ENCODE measurements around the gene ITGA2.

The ITGA2 gene

GRCh38 chr5:53071738-53072137 is 82.6 kb downstream of the ITGA2 start:
- no peaks in the 10 kb centered on the region for H3K79me2 ChIP-seq (ENCODE audit: control insufficient read depth, insufficient read depth, low read length, poor library complexity)
- WGBS (ENCODE audit: extremely low coverage, insufficient coverage, insufficient read length): no CpG with 5 or more reads among the region's 2 CpGs
- no peaks in the 10 kb centered on the region for H3K27me3 ChIP-seq (ENCODE audit: insufficient read depth, low read length)
- no peak overlapping the region for H3K4me3 ChIP-seq (ENCODE audit: low read depth, low read length)
- no peak overlapping the region for H3K4me2 ChIP-seq (ENCODE audit: low read length)
- no peak overlapping the region for H2AFZ ChIP-seq (ENCODE audit: insufficient read depth, low read length, poor library complexity)
- H2AK5ac ChIP-seq (ENCODE audit: low read length): no peak overlapping the region
- DNase-seq: no peak
- H2BK120ac ChIP-seq (ENCODE audit: insufficient read depth, low read length, poor library complexity): no peak overlapping the region
- H4K12ac ChIP-seq (ENCODE audit: low read depth, low read length): no peak overlapping the region
- no peak overlapping the region for H4K91ac ChIP-seq (ENCODE audit: low read depth, low read length)
- no peak overlapping the region for H3K27ac ChIP-seq (ENCODE audit: low read depth, low read length)
- no peaks in the 10 kb centered on the region for H3K9me3 ChIP-seq (ENCODE audit: insufficient read depth, low read depth, low read length)
- no peak overlapping the region for H2BK12ac ChIP-seq (ENCODE audit: low read length)
- H3K14ac ChIP-seq (ENCODE audit: low read length): no peak overlapping the region
- no peaks in the 10 kb centered on the region for H3K79me1 ChIP-seq (ENCODE audit: low read length)
- H3K9ac ChIP-seq (ENCODE audit: low read length): no peak overlapping the region
- H3K4me1 ChIP-seq (ENCODE audit: control insufficient read depth in 1 of 2, insufficient read depth in 2 of 2, low read length in 2 of 2): no peaks in the 10 kb centered on the region
- no peak overlapping the region for H2BK5ac ChIP-seq (ENCODE audit: low read depth, low read length, poor library complexity)
- peaks cover 4 to 15% of the 10 kb centered on the region in 2 experiments for H3K36me3 ChIP-seq (ENCODE audit: control insufficient read depth in 1 of 2, insufficient read depth in 2 of 2, low read length in 2 of 2)
- no peak overlapping the region for H3K18ac ChIP-seq (ENCODE audit: low read length)
- no peak overlapping the region for H3K4ac ChIP-seq (ENCODE audit: low read depth, low read length)
- H3K23ac ChIP-seq (ENCODE audit: low read length): no peak overlapping the region
- H4K8ac ChIP-seq (ENCODE audit: low read depth, low read length): no peak overlapping the region

- Histone ChIP-seq H3K4me1 (ENCODE audit: control insufficient read depth in 1 of 2, insufficient read depth in 2 of 2, low read length in 2 of 2) (no peaks in the 10 kb centered on the region), H2AK5ac (ENCODE audit: low read length) (no peak overlapping the region), H3K23ac (ENCODE audit: low read length) (no peak overlapping the region), H4K8ac (ENCODE audit: low read depth, low read length) (no peak overlapping the region), H3K4ac (ENCODE audit: low read depth, low read length) (no peak overlapping the region), H3K14ac (ENCODE audit: low read length) (no peak overlapping the region), H3K9ac (ENCODE audit: low read length) (no peak overlapping the region), H3K4me2 (ENCODE audit: low read length) (no peak overlapping the region), H2BK5ac (ENCODE audit: low read depth, low read length, poor library complexity) (no peak overlapping the region), H4K91ac (ENCODE audit: low read depth, low read length) (no peak overlapping the region), H2BK120ac (ENCODE audit: insufficient read depth, low read length, poor library complexity) (no peak overlapping the region), H3K36me3 (ENCODE audit: control insufficient read depth in 1 of 2, insufficient read depth in 2 of 2, low read length in 2 of 2) (peaks cover 4 to 15% of the 10 kb centered on the region in 2 experiments), H3K9me3 (ENCODE audit: insufficient read depth, low read depth, low read length) (no peaks in the 10 kb centered on the region), H3K18ac (ENCODE audit: low read length) (no peak overlapping the region), H3K27me3 (ENCODE audit: insufficient read depth, low read length) (no peaks in the 10 kb centered on the region), H3K4me3 (ENCODE audit: low read depth, low read length) (no peak overlapping the region), H2BK12ac (ENCODE audit: low read length) (no peak overlapping the region), H3K79me2 (ENCODE audit: control insufficient read depth, insufficient read depth, low read length, poor library complexity) (no peaks in the 10 kb centered on the region), H2AFZ (ENCODE audit: insufficient read depth, low read length, poor library complexity) (no peak overlapping the region), H4K12ac (ENCODE audit: low read depth, low read length) (no peak overlapping the region), H3K27ac (ENCODE audit: low read depth, low read length) (no peak overlapping the region), H3K79me1 (ENCODE audit: low read length) (no peaks in the 10 kb centered on the region)
- WGBS (ENCODE audit: extremely low coverage, insufficient coverage, insufficient read length): no CpG with 5 or more reads among the region's 2 CpGs
- no peak for DNase-seq
These were observed 84.2 kb downstream of the ITGA2 start for GRCh38 chr5:53073348-53073747.

- no peak overlapping the region for H3K14ac ChIP-seq (ENCODE audit: low read length)
- no peak overlapping the region for H2BK5ac ChIP-seq (ENCODE audit: low read depth, low read length, poor library complexity)
- no peaks in the 10 kb centered on the region for H3K79me2 ChIP-seq (ENCODE audit: control insufficient read depth, insufficient read depth, low read length, poor library complexity)
- no peak overlapping the region for H4K12ac ChIP-seq (ENCODE audit: low read depth, low read length)
- no peak overlapping the region for H2BK12ac ChIP-seq (ENCODE audit: low read length)
- no peak overlapping the region for H3K4me2 ChIP-seq (ENCODE audit: low read length)
- no peaks in the 10 kb centered on the region for H3K9me3 ChIP-seq (ENCODE audit: insufficient read depth, low read depth, low read length)
- whole genome bisulfite sequencing (ENCODE audit: extremely low coverage, insufficient coverage, insufficient read length): no CpG with 5 or more reads among the region's 2 CpGs
- H3K4ac ChIP-seq (ENCODE audit: low read depth, low read length): no peak overlapping the region
- no peaks in the 10 kb centered on the region for H3K79me1 ChIP-seq (ENCODE audit: low read length)
- no peak overlapping the region for H3K23ac ChIP-seq (ENCODE audit: low read length)
- no peak overlapping the region for H3K9ac ChIP-seq (ENCODE audit: low read length)
- H3K4me3 ChIP-seq (ENCODE audit: low read depth, low read length): no peak overlapping the region
- H4K91ac ChIP-seq (ENCODE audit: low read depth, low read length): no peak overlapping the region
- peak overlapping the region; percentile 51 for H2BK120ac ChIP-seq (ENCODE audit: insufficient read depth, low read length, poor library complexity)
- H3K18ac ChIP-seq (ENCODE audit: low read length): no peak overlapping the region
- H2AK5ac ChIP-seq (ENCODE audit: low read length): no peak overlapping the region
- H3K27ac ChIP-seq (ENCODE audit: low read depth, low read length): no peak overlapping the region
- peaks cover 4 to 20% of the 10 kb centered on the region in 2 experiments for H3K36me3 ChIP-seq (ENCODE audit: control insufficient read depth in 1 of 2, insufficient read depth in 2 of 2, low read length in 2 of 2)
- no peaks in the 10 kb centered on the region for H3K4me1 ChIP-seq (ENCODE audit: control insufficient read depth in 1 of 2, insufficient read depth in 2 of 2, low read length in 2 of 2)
- H2AFZ ChIP-seq (ENCODE audit: insufficient read depth, low read length, poor library complexity): no peak overlapping the region
- no peak overlapping the region for H4K8ac ChIP-seq (ENCODE audit: low read depth, low read length)
- DNase-seq: no peak
- H3K27me3 ChIP-seq (ENCODE audit: insufficient read depth, low read length): no peaks in the 10 kb centered on the region
These were observed 86.9 kb downstream of the ITGA2 start for GRCh38 chr5:53076014-53076583.

GRCh38 chr5:53080271-53080670 is 91.1 kb downstream of the ITGA2 start:
- no peaks in the 10 kb centered on the region for H3K4me1 ChIP-seq (ENCODE audit: control insufficient read depth in 1 of 2, insufficient read depth in 2 of 2, low read length in 2 of 2)
- H2BK12ac ChIP-seq (ENCODE audit: low read length): no peak overlapping the region
- no peak overlapping the region for H4K12ac ChIP-seq (ENCODE audit: low read depth, low read length)
- H3K4me2 ChIP-seq (ENCODE audit: low read length): no peak overlapping the region
- H3K36me3 ChIP-seq (ENCODE audit: control insufficient read depth in 1 of 2, insufficient read depth in 2 of 2, low read length in 2 of 2): peaks cover 3 to 18% of the 10 kb centered on the region in 2 experiments
- no peak overlapping the region for H3K27ac ChIP-seq (ENCODE audit: low read depth, low read length)
- H2BK5ac ChIP-seq (ENCODE audit: low read depth, low read length, poor library complexity): no peak overlapping the region
- no peak overlapping the region for H3K14ac ChIP-seq (ENCODE audit: low read length)
- no peaks in the 10 kb centered on the region for H3K79me2 ChIP-seq (ENCODE audit: control insufficient read depth, insufficient read depth, low read length, poor library complexity)
- no peak overlapping the region for H3K23ac ChIP-seq (ENCODE audit: low read length)
- no peak overlapping the region for H4K91ac ChIP-seq (ENCODE audit: low read depth, low read length)
- no peak overlapping the region for H3K18ac ChIP-seq (ENCODE audit: low read length)
- no peak overlapping the region for H3K9ac ChIP-seq (ENCODE audit: low read length)
- H3K79me1 ChIP-seq (ENCODE audit: low read length): no peaks in the 10 kb centered on the region
- no peak overlapping the region for H2AK5ac ChIP-seq (ENCODE audit: low read length)
- no peak overlapping the region for H4K8ac ChIP-seq (ENCODE audit: low read depth, low read length)
- no CpG with 5 or more reads among the region's 4 CpGs for WGBS (ENCODE audit: extremely low coverage, insufficient coverage, insufficient read length)
- no peaks in the 10 kb centered on the region for H3K9me3 ChIP-seq (ENCODE audit: insufficient read depth, low read depth, low read length)
- no peak overlapping the region for H3K4me3 ChIP-seq (ENCODE audit: low read depth, low read length)
- H3K27me3 ChIP-seq (ENCODE audit: insufficient read depth, low read length): no peaks in the 10 kb centered on the region
- H3K4ac ChIP-seq (ENCODE audit: low read depth, low read length): no peak overlapping the region
- DNase-seq: no peak
- no peak overlapping the region for H2BK120ac ChIP-seq (ENCODE audit: insufficient read depth, low read length, poor library complexity)
- H2AFZ ChIP-seq (ENCODE audit: insufficient read depth, low read length, poor library complexity): no peak overlapping the region
